ENCODE results near the gene TFPI2. TPM values are rescaled to one million over a fixed set of nuclear protein-coding genes. Genes with fewer than 3 reads are reported as not detected.

The TFPI2 gene
- total RNA-seq, 1 experiment from 2014 or later: 53.1 TPM

- Histone ChIP-seq H3K9ac (ENCODE audit: low read length) (no peak overlapping the region), H3K4me1 (ENCODE audit: insufficient read depth, low read length) (no peaks in the 10 kb centered on the region), H2AFZ (ENCODE audit: low read length) (no peak overlapping the region), H3K27ac (ENCODE audit: low read length) (no peak overlapping the region), H3K9me2 (replicated peaks; ENCODE audit: low read length) (no peaks in the 10 kb centered on the region), H3F3A (ENCODE audit: low read length, unreplicated experiment) (no peaks in the 10 kb centered on the region), H3K79me2 (ENCODE audit: low read length) (no peaks in the 10 kb centered on the region), H3K36me3 (ENCODE audit: low read depth, low read length) (no peaks in the 10 kb centered on the region), H3K9me3 (ENCODE audit: low read length) (no peaks in the 10 kb centered on the region), H3K27me3 (ENCODE audit: low read length) (peaks cover 4% of the 10 kb centered on the region; the same call in 1 of the 2 replicates), H3K4me3 (ENCODE audit: low read length) (no peak overlapping the region), H3K4me2 (ENCODE audit: low read length) (no peak overlapping the region), H4K20me1 (ENCODE audit: low read length) (no peaks in the 10 kb centered on the region)
- CTCF ChIA-PET: interaction anchor here (0.5 to 1.2 kb wide), 4 partner anchors 18 to 387 kb away, joined by 3 to 5 read pairs (median 4); partner anchors contain the start of gene GNG11
- intact Hi-C loops (cut with micrococcal nuclease): loop anchor here (1.0 to 2.0 kb wide), 2 partner anchors 184 to 374 kb away; no protein-coding TSS in a partner anchor
- peak; percentile 52 for DNase-seq
- peak; percentile 81 for ATAC-seq
- BruUV-seq (replicated peaks): no TSS peak
- POLR2A ChIA-PET (ENCODE audit: unreplicated experiment): interaction anchor here (0.7 kb wide), 1 partner anchor 1267 kb away, joined by 3 read pairs; no protein-coding TSS in a partner anchor
- TF ChIP-seq EZH2phosphoT487 (IDR thresholded peaks at IDR 0.05; ENCODE audit: borderline replicate concordance, low read length) (no peak), EZH2 (IDR thresholded peaks at IDR 0.05; ENCODE audit: low read length, unreplicated experiment) (no peak), CTCF (conservative IDR thresholded peaks at IDR 0.05; ENCODE audit: low read depth, low read length) (peak; percentile 85)
Observed at GRCh38 chr7:93902777-93903423, 12.3 kb upstream of the TFPI2 start.

DNA sequence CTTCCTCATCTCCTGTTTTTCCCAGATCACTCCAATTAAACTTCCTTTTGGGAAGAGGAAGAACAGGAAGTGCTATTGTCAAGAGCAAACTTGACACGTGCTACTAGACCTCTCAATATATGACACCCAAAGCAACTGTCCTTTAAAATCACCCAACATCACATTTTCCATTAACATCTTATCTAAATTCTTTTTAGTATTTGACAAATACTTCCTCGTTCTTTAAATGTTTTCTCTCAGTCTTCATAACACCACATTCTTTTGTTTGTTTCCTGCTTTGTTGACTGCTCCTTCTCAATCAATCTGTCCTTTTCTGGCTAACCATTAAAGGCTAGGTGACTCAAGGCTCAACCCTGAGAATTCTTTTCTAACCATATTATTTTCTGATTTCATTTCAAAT, 7.1 kb upstream of the TFPI2 start:
- intact Hi-C loops (cut with micrococcal nuclease): no loop called here
- Histone ChIP-seq H3K9me3 (ENCODE audit: low read length) (no peaks in the 10 kb centered on the region), H4K20me1 (ENCODE audit: low read length) (no peaks in the 10 kb centered on the region), H3K27me3 (ENCODE audit: low read length) (no peaks in the 10 kb centered on the region), H3K27ac (ENCODE audit: low read length) (no peak overlapping the region), H3K79me2 (ENCODE audit: low read length) (no peaks in the 10 kb centered on the region), H3K36me3 (ENCODE audit: low read depth, low read length) (no peaks in the 10 kb centered on the region), H3K4me2 (ENCODE audit: low read length) (no peak overlapping the region), H3K9ac (ENCODE audit: low read length) (no peak overlapping the region), H3K9me2 (replicated peaks; ENCODE audit: low read length) (no peaks in the 10 kb centered on the region), H3F3A (ENCODE audit: low read length, unreplicated experiment) (no peaks in the 10 kb centered on the region), H2AFZ (ENCODE audit: low read length) (no peak overlapping the region), H3K4me1 (ENCODE audit: insufficient read depth, low read length) (no peaks in the 10 kb centered on the region; the same call in 1 of the 2 replicates), H3K4me3 (ENCODE audit: low read length) (no peak overlapping the region)
- DNase-seq: no peak
- TF ChIP-seq CTCF (conservative IDR thresholded peaks at IDR 0.05; ENCODE audit: low read depth, low read length) (no peak), EZH2phosphoT487 (IDR thresholded peaks at IDR 0.05; ENCODE audit: borderline replicate concordance, low read length) (no peak), EZH2 (IDR thresholded peaks at IDR 0.05; ENCODE audit: low read length, unreplicated experiment) (no peak)
- ChIA-PET POLR2A (ENCODE audit: unreplicated experiment) (no interaction called here), CTCF (no interaction called here)
- no TSS peak for BruUV-seq (replicated peaks)
- no peak for ATAC-seq

Data from PC-3 (cell line).